ENCODE measurements around the gene FGF4.

The FGF4 gene, protein sequence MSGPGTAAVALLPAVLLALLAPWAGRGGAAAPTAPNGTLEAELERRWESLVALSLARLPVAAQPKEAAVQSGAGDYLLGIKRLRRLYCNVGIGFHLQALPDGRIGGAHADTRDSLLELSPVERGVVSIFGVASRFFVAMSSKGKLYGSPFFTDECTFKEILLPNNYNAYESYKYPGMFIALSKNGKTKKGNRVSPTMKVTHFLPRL

DNA sequence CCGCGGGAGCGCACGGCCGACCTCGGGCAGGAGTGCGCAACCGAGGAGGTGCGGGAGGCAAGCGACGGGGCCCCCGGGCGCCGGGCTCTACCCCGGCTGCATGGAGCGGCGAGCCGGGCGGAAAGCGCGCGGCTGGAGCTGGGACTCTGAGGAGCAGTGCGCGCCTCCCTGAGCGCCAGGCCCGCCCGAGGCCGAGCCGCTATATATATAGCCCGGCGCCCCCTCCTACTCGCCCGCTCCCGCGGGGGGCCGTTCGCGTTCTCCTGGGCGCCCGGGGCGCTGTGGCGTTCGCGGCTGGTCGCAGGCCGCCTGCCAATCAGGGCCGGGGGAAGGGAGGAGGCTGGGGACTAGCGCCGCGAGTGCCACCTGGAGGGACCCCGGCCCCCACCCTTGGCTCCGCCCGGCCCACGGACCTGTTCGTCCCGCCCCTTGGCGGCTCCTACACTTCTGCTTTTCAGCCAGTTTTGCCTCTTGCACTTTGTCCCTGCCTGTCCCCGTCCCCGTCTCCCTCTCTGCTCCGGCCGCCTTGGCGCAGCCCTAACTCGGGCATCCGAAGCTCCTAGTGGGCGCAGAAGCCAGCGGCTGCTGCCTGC is at the start of gene FGF4:
Gene FGF4 (minus strand): TSS at position 179 of the 593 bp plus-strand sequence. CDS start 257 bp downstream, outside the sequence.
- DNase-seq (ENCODE audit: low spot score), result no peak

DNA sequence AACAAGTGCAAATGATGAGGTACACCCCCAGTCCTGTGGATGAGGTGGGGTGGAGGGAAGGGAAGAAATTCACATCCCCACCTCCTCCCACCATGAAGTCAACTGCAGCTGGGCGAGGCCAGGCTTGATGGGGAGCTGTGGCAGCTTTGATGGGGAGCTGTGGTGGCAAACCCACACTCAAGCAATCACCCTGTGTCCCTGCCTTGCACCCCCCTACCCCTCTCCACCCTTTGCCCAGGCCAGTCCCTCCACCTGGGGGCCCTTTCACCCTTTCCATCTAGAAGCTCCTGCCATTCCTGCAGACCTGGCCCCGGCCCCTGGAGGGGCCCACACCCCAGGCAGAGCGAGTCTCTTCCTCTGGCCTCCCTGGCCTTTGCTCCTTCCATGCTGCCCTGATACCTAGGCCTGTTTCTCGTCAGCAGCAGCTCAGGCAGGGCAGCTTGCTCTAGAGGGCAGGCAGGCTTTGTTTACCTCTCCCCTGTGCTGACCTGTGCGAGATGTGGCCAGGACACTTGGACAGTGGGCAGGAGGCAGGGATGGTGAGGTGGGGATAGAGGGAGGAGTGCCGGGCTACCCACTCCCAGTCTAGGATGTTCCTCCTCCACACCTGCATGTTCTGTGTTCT is 48.6 kb upstream of the FGF4 start:
- DNase-seq (ENCODE audit: low spot score), result no peak

DNA sequence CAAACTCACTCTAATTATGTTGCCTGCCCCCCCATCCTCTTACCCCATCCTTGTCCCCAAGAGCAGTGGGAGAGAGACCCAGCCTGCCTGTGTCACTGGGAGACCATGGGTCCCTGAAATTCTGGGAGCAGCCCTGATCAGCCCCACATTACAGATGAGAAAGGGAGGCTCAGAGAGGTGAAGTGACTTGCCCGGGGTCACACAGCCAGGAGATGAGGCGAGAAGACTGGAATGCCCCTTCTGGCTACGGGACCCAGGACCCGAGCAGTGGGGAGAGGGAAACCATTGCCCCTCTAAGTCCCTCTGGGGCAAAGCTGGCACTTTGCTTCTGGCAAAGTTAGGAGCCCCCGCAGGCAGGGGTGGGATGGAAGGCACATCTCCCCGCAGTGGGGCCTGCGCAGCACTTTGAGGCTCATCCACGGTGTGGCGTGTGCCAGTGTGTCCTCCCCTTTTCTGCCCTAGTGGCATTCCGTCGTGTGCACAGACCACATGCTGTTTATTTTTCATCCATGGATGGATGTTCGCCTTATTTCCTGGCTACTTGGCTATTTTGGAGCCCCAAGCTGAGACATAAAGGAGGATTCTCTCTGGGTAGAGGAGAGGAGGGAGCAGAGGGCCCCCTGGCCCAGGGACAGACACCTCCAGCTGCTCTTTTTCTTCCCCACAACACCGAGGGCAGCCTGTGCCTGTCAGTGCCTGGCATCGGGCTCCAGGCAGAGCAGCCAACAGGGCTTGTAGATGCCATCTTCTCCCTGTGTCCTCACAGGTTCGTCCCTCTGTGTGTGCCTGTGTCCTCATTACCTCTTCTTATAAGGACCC is 47.7 kb upstream of the FGF4 start:
- DNase-seq (ENCODE audit: low spot score), result no peak

DNA sequence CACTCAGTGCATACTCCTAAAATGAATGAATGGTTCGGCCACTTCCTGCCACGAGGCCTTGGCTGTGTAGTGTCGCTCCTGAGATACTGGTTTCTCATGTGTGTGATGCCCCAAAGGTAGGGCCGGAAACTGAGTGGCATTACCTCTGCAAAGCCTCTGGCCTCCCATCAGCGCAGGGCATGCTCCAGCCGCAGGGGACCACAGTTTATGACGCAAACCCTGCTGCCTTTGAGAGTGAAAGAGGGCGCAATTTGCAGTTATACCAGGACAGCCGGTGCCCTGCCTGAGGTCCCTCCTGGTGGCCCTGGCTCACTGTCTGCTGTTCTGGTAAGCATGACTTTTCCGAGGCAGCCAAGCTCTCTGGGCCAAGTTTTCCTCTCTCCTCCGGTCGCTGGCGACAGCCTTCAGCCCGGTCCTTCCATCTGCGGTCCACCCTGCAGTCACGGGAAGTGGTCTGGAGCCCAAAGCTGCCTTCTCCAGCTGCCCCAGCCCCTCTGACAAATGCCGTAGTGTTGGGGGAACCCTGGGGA is 46.4 kb upstream of the FGF4 start:
- DNase-seq (ENCODE audit: low spot score), result no peak

DNA sequence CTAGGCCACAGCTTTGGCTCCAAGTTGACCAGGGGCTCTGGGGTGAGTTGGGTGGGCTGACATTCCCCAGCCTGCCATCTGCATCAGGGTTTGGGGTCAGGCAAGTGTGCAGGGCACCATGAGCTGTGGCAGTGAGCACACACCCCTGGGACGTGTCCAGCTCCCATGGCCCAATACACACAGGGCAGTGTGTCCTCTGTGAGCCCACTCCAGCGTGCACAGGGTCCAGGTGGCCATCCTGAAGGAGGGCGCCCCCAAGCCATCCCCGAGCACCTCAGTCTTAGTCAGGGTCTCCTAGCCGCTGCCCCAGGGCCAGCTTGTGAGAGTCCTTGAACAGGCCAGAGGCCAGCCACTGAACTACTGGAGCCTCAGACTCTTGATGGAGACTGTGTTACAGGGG is 45.3 kb upstream of the FGF4 start:
- no peak for DNase-seq (ENCODE audit: low spot score)

DNA sequence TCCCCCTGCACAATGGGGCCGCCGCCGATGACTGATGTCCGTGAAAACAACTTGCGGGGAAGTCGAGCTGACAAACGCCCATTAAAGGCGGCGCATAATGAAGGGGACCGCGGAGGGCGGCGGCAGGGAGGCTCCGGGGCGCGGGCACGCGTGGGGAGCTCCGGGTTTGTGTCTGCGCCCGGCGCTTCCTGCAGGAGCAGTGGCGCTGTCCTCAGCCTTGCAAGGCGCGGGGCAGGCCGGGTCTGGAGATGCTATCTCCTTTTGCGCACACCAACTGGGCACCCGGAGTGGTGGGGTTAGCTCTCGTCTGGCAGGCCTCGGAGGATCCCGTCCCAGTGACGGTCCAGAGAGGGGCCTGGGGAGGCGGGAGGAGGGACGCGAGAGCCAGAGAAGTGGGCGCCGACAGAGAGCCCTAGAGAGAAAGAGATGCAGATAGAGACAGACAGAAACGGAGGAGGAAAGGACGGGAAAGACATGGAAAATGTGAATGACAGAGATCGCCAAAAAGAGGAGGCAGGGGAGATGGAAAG is 44.5 kb upstream of the FGF4 start:
- no peak for DNase-seq (ENCODE audit: low spot score)

DNA sequence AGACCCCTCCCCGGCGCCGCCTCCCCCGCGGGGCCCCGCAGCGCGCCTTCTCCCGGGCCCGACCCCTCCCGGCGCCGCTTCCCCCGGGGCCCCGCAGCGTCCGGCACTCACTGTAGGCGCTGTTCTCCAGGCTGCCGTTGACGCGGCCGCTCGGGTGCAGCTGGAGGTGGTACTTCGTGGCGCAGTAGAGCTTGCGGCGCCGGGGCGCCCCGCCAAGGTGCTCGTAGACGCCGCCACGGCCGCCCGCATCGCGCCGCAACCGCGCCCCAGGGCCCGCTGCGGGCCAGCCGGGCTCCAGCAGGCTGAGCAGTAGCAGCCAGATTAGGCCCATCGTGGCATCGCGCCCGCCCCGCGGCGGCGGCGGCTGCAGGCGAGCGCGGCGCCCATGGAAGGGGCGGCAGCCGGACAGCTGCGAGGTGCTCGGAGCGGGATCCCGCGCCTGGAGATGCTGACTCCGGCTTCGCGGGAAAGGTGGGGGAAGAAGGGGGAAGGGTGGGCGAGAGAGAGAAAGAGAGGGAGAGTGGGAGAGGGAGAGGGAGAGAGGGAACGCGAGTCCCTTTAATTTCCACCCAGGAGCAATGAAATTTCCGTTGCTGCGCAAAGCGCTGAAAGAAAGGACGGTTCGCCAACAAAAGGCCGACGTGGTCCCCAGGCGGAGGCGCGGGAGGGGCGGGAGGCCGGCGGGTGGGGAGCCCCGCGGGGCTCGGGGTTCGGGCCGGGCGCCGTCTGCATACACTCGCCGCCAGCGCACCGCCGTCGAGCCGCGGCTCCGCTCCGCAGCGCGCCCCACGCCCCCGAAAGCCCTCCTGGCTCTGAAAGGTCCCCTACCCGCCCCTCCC is 43.7 kb upstream of the FGF4 start, which contains the start of gene FGF3:
Gene FGF3 (minus strand): TSS at position 814 of the 839 bp plus-strand sequence. CDS start 483 bp downstream, at position 331.
- no peak for DNase-seq (ENCODE audit: low spot score)

DNA sequence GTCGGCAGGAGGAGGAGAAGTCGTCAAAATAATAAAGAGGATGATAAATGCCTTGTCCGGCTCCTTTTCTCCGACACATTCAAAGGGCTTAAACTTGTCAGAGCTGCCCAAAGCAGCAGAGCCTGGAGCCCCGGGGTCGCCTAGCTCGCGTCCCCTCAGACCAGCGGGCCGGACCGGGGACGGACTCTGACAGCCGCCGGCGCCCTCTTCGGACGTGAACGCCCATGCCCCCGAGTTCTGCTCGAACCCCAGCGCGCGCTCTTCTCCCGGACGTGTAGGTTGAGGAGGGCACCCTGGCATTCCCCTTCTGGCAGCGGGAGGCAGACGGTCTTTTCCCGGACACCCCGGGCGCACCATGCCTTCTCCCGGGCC is 43.1 kb upstream of the FGF4 start:
- DNase-seq (ENCODE audit: low spot score), result no peak

DNA sequence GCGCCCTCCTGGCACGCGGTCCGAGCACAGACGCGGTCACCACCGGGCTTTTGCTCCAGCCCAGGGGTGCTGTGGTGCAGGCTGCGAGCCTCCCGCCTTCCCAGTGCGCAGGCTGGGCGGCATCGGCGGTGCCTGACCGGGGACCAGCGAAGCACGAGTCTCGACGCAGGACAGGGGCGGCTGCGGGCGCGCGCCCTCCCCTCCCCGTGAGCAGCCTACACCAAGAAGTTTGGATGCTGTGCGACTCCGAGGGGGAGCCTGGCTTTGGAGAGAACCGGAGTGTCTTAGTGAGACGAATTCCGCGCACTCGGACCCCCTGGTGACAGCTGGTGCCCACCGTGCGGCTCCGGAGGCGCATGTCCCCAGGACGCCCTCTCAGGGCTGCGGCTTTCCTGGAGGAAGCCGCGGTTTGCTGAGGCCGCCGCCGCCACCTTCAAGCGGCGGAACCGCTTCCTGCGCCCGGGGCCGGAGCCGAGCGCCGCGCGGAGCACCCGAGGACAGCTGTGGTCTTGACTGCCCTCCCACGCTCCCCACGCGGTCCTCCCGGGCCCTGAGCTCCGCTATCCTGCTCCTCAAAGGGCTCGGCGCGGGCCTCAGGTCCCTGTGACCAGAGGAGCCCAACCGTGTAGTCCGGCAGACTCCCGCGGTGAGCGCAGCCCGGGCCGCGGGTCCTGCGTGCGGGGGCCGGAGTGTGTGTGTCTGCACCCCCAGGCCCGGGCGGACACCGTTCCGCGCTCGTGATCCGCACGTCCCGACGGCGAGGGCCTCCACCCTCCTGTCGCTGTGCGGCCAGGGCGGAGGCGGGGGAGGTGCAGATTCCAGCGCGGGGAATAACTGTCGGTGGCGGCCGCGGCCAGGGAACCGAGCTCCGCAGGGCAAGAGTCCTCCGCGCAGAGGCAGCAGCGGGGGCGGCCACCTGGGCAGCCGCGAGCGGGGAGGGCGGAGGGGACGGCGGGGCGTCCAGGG is 42.4 kb upstream of the FGF4 start:
- DNase-seq (ENCODE audit: low spot score), result no peak

DNA sequence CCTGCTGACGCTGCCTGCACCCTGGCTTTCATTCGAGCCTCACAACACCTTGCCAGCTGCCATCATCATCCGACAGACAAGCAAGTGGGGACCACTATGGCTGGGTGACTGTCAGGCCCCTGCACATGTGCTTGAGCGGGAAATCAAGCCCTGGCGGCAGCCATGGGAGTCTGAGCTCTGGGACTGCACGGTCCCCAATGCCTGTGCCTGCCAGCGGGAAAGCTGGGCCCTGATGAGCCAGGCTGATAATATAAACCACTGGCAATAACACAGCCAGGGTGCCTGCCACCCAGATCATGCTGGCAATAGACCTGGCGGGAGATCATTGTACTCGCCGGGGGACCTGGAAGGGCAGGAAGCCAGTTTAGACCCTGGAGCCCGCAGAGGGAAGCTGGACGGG is 41.5 kb upstream of the FGF4 start:
- DNase-seq (ENCODE audit: low spot score), result no peak

DNA sequence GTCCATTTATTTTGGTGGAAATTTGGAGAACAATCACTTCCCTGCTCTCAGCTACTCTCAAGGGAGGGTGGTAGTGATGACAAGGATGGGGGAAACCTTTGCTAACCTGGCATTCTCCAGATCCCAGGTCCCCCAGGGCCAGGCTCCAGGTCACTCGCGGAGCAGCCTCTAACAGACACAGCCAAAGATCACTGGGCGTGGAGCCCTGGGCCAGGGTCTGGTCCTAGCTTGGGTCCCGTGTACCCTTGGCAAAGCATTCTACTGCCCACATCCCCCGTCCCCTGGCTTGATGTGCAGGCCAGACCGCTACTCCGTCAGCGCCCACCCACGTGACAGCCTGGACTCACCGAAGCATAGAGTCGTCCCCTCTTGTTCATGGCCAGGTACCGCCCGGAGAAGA is 40.8 kb upstream of the FGF4 start:
- no peak for DNase-seq (ENCODE audit: low spot score)

DNA sequence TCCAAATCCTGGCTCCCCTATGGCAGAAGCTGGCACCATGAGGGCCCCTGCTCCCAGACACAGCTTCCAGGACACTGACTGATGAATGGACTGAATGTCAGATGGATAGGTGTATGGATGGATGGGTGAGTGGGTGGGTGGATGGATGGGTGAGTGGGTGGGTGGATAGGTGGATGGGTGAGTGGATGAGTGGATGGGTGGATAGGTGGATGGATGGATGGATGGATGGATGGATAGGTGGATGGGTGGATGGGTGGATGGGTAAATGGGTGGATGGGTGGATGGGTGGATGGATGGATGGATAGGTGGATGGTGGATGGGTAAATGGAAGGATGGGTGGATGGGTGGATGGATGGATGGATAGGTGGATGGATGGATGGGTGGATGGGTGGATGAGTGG is 39.8 kb upstream of the FGF4 start:
- DNase-seq (ENCODE audit: low spot score), result no peak

DNA sequence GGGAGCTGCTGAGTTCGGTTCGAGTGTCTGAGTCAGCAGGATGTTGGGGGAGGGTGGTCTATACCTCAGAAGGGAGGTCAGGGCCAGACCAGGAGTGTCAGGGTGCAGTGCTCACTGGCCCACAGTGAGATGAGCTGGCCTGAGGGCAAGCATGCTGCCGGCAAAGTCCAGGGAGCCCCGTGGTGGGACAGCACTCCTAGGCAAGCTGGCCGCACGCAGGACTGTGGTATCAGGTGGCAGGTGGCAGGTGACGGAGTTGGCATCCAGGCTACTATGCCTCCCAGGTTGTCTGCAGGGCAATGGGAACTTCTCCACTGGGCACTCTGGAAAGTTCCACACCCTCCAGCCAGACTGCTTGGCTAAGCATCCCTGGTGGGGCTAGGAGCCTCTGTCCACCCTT is 39.3 kb upstream of the FGF4 start:
- no peak for DNase-seq (ENCODE audit: low spot score)

DNA sequence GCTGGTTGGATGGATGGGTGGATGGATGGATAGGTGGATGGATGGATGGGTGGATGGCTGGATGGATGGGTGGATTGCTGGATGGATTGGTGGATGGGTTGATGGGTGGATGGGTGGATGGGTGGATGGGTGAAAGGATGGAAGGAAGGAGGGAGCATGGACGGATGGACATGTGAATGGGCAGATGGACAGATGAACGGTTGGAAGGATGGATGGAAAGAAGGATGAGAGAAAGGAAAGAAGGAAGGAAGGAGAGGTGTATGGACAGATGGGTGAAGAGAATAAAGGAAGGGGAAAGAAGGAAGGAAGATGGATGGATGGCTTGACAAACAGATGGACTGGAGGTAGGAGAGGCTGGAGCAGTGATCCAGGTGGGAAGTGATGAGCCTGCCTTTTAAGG is 38.7 kb upstream of the FGF4 start:
- DNase-seq (ENCODE audit: low spot score), result no peak

DNA sequence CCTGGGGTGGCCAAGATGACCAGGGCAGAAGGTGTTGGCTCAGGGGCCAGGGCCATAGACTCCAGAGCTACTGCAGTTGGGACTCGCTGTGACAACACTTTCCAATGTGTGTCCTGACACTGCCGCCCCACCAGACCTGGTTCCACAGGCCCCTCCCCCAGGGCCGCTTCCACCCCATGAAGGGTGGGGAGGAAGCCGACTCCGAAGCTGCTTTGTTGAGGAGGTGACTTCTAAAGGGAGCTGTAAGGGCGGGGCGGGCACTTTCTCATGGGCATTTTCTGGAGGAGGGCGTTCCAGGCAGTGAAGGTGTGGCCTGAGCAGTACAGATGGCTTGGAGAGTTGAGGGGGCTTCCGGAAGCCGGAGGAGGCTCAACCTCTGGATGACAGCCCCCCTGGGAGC is 37.8 kb upstream of the FGF4 start:
- DNase-seq (ENCODE audit: low spot score), result no peak

DNA sequence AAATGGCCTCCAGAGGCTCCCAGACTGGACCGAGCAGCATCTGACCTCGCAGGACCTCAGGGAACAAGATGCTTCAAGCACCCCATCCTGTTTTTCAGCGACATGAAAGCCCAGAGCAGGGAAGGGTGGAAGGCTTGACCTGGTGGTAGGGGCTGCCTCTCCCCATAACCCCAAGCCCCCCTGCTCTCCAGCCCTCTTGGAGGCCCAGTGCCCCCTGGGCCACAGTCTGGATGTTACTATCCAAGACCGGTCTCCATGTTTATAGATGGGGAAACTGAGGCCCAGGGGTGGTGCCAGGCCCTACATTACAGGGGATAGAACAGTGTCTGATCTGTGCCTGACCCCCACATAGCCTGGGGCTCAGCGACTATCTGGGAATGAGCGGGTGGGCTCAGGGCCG is 37.1 kb upstream of the FGF4 start:
- DNase-seq (ENCODE audit: low spot score), result no peak

DNA sequence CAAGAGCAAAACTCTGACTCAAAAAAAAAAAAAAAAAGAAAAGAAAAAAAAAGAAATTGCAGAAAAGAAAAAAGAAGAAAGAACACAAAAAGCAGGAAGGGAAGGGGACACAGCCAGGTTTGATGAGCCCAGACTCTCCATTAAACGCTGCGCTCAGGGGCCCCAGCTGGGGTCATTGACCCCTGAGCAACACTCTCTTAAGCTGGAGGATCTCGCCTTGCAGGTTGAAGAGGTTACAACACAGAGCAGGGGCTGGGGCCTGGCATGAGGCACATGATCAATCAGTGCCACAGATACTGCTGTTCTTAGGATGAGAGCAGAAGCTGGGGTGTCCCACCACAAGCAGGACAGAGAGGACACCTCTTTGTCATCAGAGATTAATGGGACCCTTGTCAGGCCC is 36.3 kb upstream of the FGF4 start:
- no peak for DNase-seq (ENCODE audit: low spot score)

DNA sequence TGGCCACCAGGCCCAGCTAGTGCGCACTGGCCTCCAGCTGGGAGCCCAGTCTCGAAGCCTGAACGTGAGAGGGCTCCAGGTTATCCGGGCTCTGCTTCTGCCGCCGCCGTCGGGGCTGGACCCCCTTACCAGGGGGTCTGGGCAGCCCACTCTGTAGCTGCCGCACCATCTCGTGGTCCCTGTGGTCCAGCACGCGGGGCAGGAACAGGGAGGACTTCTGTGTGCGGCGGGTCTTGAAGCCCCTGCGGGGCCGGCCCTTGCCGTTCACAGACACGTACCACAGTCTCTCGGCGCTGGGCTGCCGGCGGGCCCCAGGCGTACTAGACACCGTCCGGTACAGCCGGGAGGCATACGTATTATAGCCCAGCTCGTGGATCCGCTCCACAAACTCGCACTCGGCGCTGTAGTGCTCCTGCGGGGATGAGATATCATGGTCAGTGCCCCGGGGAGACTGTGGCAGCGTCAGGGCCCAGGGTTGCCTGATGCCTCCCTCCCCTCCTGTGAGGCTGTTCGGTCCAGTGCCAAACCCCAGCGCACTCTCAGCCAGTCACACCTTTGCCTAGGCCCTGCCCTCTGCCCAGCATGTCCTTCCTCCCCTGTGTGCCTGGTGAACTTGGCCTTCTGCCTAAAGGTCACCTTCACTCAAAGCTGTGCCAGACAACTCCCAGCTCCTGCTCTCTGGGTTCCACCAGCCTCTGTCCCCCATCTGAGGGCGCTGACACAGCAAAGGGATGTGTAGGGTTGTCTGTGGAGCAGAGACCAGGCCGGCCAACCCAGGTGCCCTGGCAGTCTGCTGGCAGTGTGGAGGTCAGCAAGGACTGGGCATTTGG is 35.4 kb upstream of the FGF4 start:
- DNase-seq (ENCODE audit: low spot score), result no peak

DNA sequence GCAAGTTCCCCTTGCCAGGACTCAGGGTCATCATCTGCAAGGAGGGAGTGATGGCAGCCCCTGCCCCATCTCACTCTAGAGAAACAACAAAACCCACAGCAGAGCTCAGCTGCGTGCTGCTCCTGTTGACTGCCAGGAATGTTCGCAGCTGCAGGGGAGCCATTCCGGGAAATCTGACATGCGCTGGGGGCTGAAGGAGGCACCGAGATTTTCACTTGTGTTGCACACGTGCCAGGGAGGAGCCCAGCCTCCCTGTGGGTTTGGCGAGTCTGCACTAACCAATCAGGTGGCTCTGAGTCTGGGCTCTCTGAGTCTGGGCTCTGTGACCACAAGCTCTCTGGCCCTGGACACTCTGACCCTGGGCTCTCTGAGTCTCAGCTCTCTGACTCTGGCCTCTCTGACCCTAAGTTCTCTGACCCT is 33.5 kb upstream of the FGF4 start:
- DNase-seq (ENCODE audit: low spot score), result peak; percentile 67
